Osteoblast (primary cell): ENCODE results near the gene CHRNA1. TPM values are rescaled to one million over a fixed set of nuclear protein-coding genes. Genes with fewer than 3 reads are reported as not detected.

Source experiments
- DNase-seq: peaks from one replicate; pipeline ENCODE4 v3.0.0; 2011; ENCODE audit warnings: low spot score, mixed read lengths; ENCODE audit not compliant: insufficient read length; ENCODE audit errors: missing footprints
- H2AFZ ChIP-seq: 2 replicates; pipeline ENCODE4 v1.6.0; 2011; ENCODE audit warnings: mild to moderate bottlenecking, low read length
- H3K27ac ChIP-seq: 2 replicates; pipeline ENCODE4 v1.5.1; 2011; ENCODE audit warnings: mild to moderate bottlenecking, low read depth, low read length, moderate library complexity
- H3K27me3 ChIP-seq: 2 replicates; pipeline ENCODE4 v1.6.0; 2012; ENCODE audit warnings: mild to moderate bottlenecking, control low read depth, inconsistent platforms, low read length, moderate library complexity; ENCODE audit not compliant: insufficient read depth
- H3K36me3 ChIP-seq: 2 replicates; pipeline ENCODE4 v1.5.1; 2011; ENCODE audit warnings: mild to moderate bottlenecking, low read length, control low read depth, moderate library complexity; ENCODE audit not compliant: insufficient read depth
- H3K4me1 ChIP-seq: 2 replicates; pipeline ENCODE4 v1.5.1; 2011; ENCODE audit warnings: mild to moderate bottlenecking, low read length, control low read depth, moderate library complexity; ENCODE audit not compliant: insufficient read depth
- H3K4me2 ChIP-seq: 2 replicates; pipeline ENCODE4 v1.6.0; 2011; ENCODE audit warnings: mild to moderate bottlenecking, low read length; ENCODE audit not compliant: insufficient read depth
- H3K4me3 ChIP-seq: fragments of 200-600 bp; sonication (generic); 3 replicates; pipeline ENCODE4 v1.5.1; 2012; ENCODE audit warnings: mild to moderate bottlenecking, low read length, inconsistent platforms; ENCODE audit not compliant: insufficient read depth
- H3K79me2 ChIP-seq: 2 replicates; pipeline ENCODE4 v1.6.0; 2012; ENCODE audit warnings: mild to moderate bottlenecking, low read length, control low read depth, inconsistent platforms; ENCODE audit not compliant: insufficient read depth
- H3K9me3 ChIP-seq: 2 replicates; pipeline ENCODE4 v1.5.1; 2011; ENCODE audit warnings: low read depth, low read length, control low read depth
- H4K20me1 ChIP-seq: 2 replicates; pipeline ENCODE4 v1.6.0; 2012; ENCODE audit warnings: mild to moderate bottlenecking, low read length, control low read depth; ENCODE audit not compliant: insufficient read depth
- CTCF ChIP-seq: IDR thresholded peaks from 2 replicates; pipeline ENCODE4 v1.5.1; 2011; ENCODE audit warnings: mild to moderate bottlenecking, low read depth, low read length, moderate library complexity; ENCODE audit errors: extremely low read depth
- total RNA-seq: library from RNA; depleted of rRNA; stranded (reverse); fragments of >200 nt; gene quantifications from 2 replicates; pipeline ENCODE4 v1.2.3, GENCODE V29; 2012

The CHRNA1 gene
- total RNA-seq, 1 donor, result not detected

- H3K27me3 ChIP-seq, result no peaks in the 10 kb centered on the region
- DNase-seq, result peak; percentile 66
- H3K79me2 ChIP-seq, result no peaks in the 10 kb centered on the region
- peaks cover 39% of the 10 kb centered on the region for H3K4me1 ChIP-seq
- H2AFZ ChIP-seq, result peak overlapping the region; percentile 81
- H3K9me3 ChIP-seq, result no peaks in the 10 kb centered on the region
- H3K4me3 ChIP-seq, result no peak overlapping the region
- peak overlapping the region; percentile 95 for H3K27ac ChIP-seq
- H4K20me1 ChIP-seq, result no peaks in the 10 kb centered on the region
- no peaks in the 10 kb centered on the region for H3K36me3 ChIP-seq
- H3K4me2 ChIP-seq, result peak overlapping the region; percentile 54
- TF ChIP-seq CTCF, result no peak
Observed at GRCh38 chr2:174779361-174779928, 15.2 kb upstream of the CHRNA1 start.

GRCh38 chr2:174778085-174778981 is 14.1 kb upstream of the CHRNA1 start:
- TF ChIP-seq CTCF, result no peak
- peak overlapping the region; percentile 95 for H3K27ac ChIP-seq
- DNase-seq, result peak; percentile 96
- H2AFZ ChIP-seq, result peak overlapping the region; percentile 81
- H4K20me1 ChIP-seq, result no peaks in the 10 kb centered on the region
- H3K27me3 ChIP-seq, result no peaks in the 10 kb centered on the region
- peak overlapping the region; percentile 54 for H3K4me2 ChIP-seq
- peaks cover 39% of the 10 kb centered on the region for H3K4me1 ChIP-seq
- no peaks in the 10 kb centered on the region for H3K9me3 ChIP-seq
- H3K4me3 ChIP-seq, result peak overlapping the region; percentile 15
- no peaks in the 10 kb centered on the region for H3K36me3 ChIP-seq
- no peaks in the 10 kb centered on the region for H3K79me2 ChIP-seq

GRCh38 chr2:174777347-174778084 is 13.2 kb upstream of the CHRNA1 start:
- no peak overlapping the region for H3K4me3 ChIP-seq
- no peaks in the 10 kb centered on the region for H3K36me3 ChIP-seq
- H2AFZ ChIP-seq, result peak overlapping the region; percentile 56
- no peak overlapping the region for H3K4me2 ChIP-seq
- H3K79me2 ChIP-seq, result no peaks in the 10 kb centered on the region
- no peak for TF ChIP-seq CTCF
- peaks cover 45% of the 10 kb centered on the region for H3K4me1 ChIP-seq
- H3K27ac ChIP-seq, result peak overlapping the region; percentile 95
- DNase-seq, result no peak
- no peaks in the 10 kb centered on the region for H4K20me1 ChIP-seq
- no peaks in the 10 kb centered on the region for H3K27me3 ChIP-seq
- no peaks in the 10 kb centered on the region for H3K9me3 ChIP-seq
